Measurements from ENCODE around the gene TRPM1.

Gene TRPM1

GRCh38 chr15:30962659-30963058, 138.9 kb downstream of the TRPM1 start:
- DNase-seq (ENCODE audit: low read depth) = no peak
- H3K4me3 ChIP-seq (ENCODE audit: low read depth, low read length) = no peak overlapping the region
- in situ Hi-C loops (cut with HindIII; ENCODE audit: low sequenced_read_pairs) = no loop called here
- TF ChIP-seq CTCF (IDR thresholded peaks at IDR 0.05; ENCODE audit: low read depth, low read length, missing control alignments) = no peak

GRCh38 chr15:30962079-30962478, 139.4 kb downstream of the TRPM1 start:
- no peak for DNase-seq (ENCODE audit: low read depth)

GRCh38 chr15:30958219-30958618, 143.3 kb downstream of the TRPM1 start:
- in situ Hi-C loops (cut with HindIII; ENCODE audit: low sequenced_read_pairs) = no loop called here
- DNase-seq (ENCODE audit: low read depth) = no peak

More at GRCh38 chr15:30962079-30962478, 139.4 kb downstream of the TRPM1 start:
- no peak for TF ChIP-seq CTCF (IDR thresholded peaks at IDR 0.05; ENCODE audit: low read depth, low read length, missing control alignments)
- in situ Hi-C loops (cut with HindIII; ENCODE audit: low sequenced_read_pairs) = no loop called here
- H3K4me3 ChIP-seq (ENCODE audit: low read depth, low read length) = no peak overlapping the region

GRCh38 chr15:30956216-30957124, 145.1 kb downstream of the TRPM1 start:
- no peak overlapping the region for H3K4me3 ChIP-seq (ENCODE audit: low read depth, low read length)
- in situ Hi-C loops (cut with HindIII; ENCODE audit: low sequenced_read_pairs) = no loop called here
- no peak for DNase-seq (ENCODE audit: low read depth)
- TF ChIP-seq CTCF (IDR thresholded peaks at IDR 0.05; ENCODE audit: low read depth, low read length, missing control alignments) = no peak

More at GRCh38 chr15:30958219-30958618, 143.3 kb downstream of the TRPM1 start:
- no peak overlapping the region for H3K4me3 ChIP-seq (ENCODE audit: low read depth, low read length)
- no peak for TF ChIP-seq CTCF (IDR thresholded peaks at IDR 0.05; ENCODE audit: low read depth, low read length, missing control alignments)

GRCh38 chr15:30954674-30955073, 146.9 kb downstream of the TRPM1 start:
- DNase-seq (ENCODE audit: low read depth) = no peak
- in situ Hi-C loops (cut with HindIII; ENCODE audit: low sequenced_read_pairs) = no loop called here
- H3K4me3 ChIP-seq (ENCODE audit: low read depth, low read length) = no peak overlapping the region
- TF ChIP-seq CTCF (IDR thresholded peaks at IDR 0.05; ENCODE audit: low read depth, low read length, missing control alignments) = no peak

- in situ Hi-C loops (cut with HindIII; ENCODE audit: low sequenced_read_pairs) = no loop called here
- no peak overlapping the region for H3K4me3 ChIP-seq (ENCODE audit: low read depth, low read length)
- DNase-seq (ENCODE audit: low read depth) = no peak
- TF ChIP-seq CTCF (IDR thresholded peaks at IDR 0.05; ENCODE audit: low read depth, low read length, missing control alignments) = no peak
Measured at GRCh38 chr15:30953731-30954378, 147.7 kb downstream of the TRPM1 start.

All from astrocyte of the cerebellum (primary cell).